ENCODE results near the gene STAT5A. TPM values are rescaled to one million over a fixed set of nuclear protein-coding genes. Genes with fewer than 3 reads are reported as not detected.
A peak's percentile ranks its signal among the peaks of the same experiment; 100 is the strongest.

The STAT5A gene
- total and polyA plus RNA-seq, 9 of the 15 experiments (the other 6 are each of a cell fraction or from before 2014, with no cell fraction given), result 79.9 to 415 (median 196) TPM

DNA sequence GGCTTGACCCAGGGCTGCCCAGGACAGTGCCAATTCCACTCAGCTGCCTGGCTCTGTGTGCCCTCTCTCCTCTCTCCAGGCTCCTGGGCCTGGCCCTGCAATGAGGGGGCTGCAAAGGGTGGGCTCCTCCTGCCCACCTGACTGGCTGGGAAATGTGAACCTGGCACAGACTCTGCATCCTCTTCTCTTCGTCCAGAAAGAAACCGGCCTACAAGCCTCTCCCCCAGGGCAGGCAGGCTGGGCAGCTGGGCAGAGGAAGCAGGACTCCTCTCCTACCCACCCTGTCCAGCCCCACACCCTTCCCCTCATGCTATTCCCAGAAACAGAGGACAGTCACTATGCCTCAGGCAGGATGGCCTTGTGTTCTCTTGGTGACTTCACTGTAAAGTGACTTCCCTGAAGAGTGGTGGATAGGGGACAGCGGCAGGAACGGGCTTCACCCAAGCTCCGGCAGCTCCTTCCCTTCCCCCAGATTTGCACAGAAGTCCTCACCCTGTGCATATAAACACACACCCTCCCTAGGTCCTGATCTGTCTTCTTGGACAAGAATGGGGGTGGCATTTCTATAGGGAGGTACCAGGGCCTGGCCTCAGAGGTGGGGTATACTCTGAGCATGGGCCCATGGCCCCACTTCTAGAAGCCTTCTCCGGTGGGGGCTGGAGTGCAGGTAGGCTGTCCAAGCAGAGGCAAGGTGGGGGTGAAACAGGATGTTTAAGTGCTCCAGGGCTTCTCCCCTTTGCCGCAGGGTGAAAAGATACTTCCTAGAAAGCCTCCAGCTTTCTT is 4.9 kb upstream of the STAT5A start (continued):
- no peak for TF ChIP-seq CEBPZ (IDR thresholded peaks at IDR 0.05; ENCODE audit: borderline replicate concordance, low read depth, low read length)
- TF ChIP-seq HLTF (IDR thresholded peaks at IDR 0.05), result no peak
- TF ChIP-seq ZNF445 (CRISPR knock-in tag; IDR thresholded peaks at IDR 0.05; ENCODE audit: low read depth), result no peak

DNA sequence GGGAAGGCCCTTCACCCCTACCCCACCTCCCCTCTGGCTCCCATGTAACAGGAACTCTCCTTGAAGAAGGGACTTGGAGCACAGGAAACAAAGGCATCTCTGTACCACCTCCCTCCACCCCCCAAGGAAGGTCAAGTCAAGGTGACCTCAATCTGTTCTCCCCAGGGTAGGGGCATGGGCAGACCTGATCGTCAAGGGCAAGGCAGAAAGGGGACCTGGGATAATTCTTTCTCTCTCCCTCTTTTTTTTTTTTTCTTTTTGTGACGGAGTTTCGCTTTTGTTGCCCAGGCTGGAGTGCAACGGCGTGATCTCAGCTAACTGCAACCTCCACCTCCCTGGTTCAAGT is 4.3 kb upstream of the STAT5A start:
- Histone ChIP-seq H3K9me1 (ENCODE audit: control insufficient read depth, insufficient read depth, low read length) (no peaks in the 10 kb centered on the region), H3K27me3 (ENCODE audit: control insufficient read depth in 2 of 2, insufficient read depth in 2 of 2, low read length in 2 of 2) (no peaks in the 10 kb centered on the region), H4K20me1 (replicated peaks; ENCODE audit: control insufficient read depth, insufficient read depth, low read length) (no peaks in the 10 kb centered on the region), H3K9ac (ENCODE audit: insufficient read depth in 1 of 2, low read depth in 2 of 2, low read length in 2 of 2) (peak overlapping the region; percentile 47 to 82; a peak in 3 of 4 replicates), H3K36me3 (ENCODE audit: control insufficient read depth, insufficient read depth, low read length) (peaks cover 37% of the 10 kb centered on the region; the same call in 2 of the 3 replicates), H3K4me3 (peak overlapping the region; percentile 17; the same call in 1 of the 2 replicates), H3K27ac (ENCODE audit: extremely low read depth, low read depth, low read length) (peak overlapping the region; percentile 59), H3K4me2 (ENCODE audit: insufficient read depth, low read length) (peak overlapping the region; percentile 66), H3K4me1 (replicated peaks in 1 of 2; ENCODE audit: control insufficient read depth in 2 of 2, insufficient read depth in 2 of 2, low read length in 2 of 2) (peaks cover 47 to 61% of the 10 kb centered on the region in 2 experiments), H3K9me3 (replicated peaks; ENCODE audit: control insufficient read depth, insufficient read depth, low read depth, low read length) (no peaks in the 10 kb centered on the region), H2AFZ (ENCODE audit: low read depth, low read length) (no peak overlapping the region), H3K79me2 (ENCODE audit: control insufficient read depth, insufficient read depth, low read length) (peaks cover 84% of the 10 kb centered on the region)
- ChIA-PET CTCF (ENCODE audit: low intra/inter-chr PET ratio) (no interaction called here), POLR2A (no interaction called here)
- no peak for DNase-seq (ENCODE audit: extremely low read depth in 1 of 4, low spot score in 3 of 4)
- peak; percentile 60 for FAIRE-seq
- TF ChIP-seq ZNF408 (CRISPR knock-in tag; IDR thresholded peaks at IDR 0.05; ENCODE audit: low read depth), result no peak
- TF ChIP-seq ESRRA (IDR thresholded peaks at IDR 0.05; ENCODE audit: borderline replicate concordance, low read depth), result peak; percentile 91
- TF ChIP-seq, protein P1, sequence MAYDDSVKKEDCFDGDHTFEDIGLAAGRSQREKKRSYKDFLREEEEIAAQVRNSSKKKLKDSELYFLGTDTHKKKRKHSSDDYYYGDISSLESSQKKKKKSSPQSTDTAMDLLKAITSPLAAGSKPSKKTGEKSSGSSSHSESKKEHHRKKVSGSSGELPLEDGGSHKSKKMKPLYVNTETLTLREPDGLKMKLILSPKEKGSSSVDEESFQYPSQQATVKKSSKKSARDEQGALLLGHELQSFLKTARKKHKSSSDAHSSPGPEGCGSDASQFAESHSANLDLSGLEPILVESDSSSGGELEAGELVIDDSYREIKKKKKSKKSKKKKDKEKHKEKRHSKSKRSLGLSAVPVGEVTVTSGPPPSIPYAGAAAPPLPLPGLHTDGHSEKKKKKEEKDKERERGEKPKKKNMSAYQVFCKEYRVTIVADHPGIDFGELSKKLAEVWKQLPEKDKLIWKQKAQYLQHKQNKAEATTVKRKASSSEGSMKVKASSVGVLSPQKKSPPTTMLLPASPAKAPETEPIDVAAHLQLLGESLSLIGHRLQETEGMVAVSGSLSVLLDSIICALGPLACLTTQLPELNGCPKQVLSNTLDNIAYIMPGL (CRISPR knock-in tag; IDR thresholded peaks at IDR 0.05), result no peak
- 0 out of 2 replicates have a peak, but pooled peaks have one; percentile 6 for TF ChIP-seq POLR2A (conservative IDR thresholded peaks at IDR 0.05)
- no peak for ATAC-seq
- BruUV-seq (replicated peaks), result no TSS peak
- WGBS (ENCODE audit: insufficient coverage, low coverage, missing lambda C conversion rate), result 64% methylated on average over 3 of the region's 5 CpGs
- intact Hi-C loops (cut with micrococcal nuclease) (no loop called here), in situ Hi-C loops (cut with MboI) (no loop called here)

Data from K562 (cell line).